Heart left ventricle (tissue), 13 donors: ENCODE results near the gene PARD3.

Experiments used
- CTCF ChIP-seq, 12 donors: fragments of 200-600 bp; sonication (generic) in 4 of 12; IDR thresholded peaks; one replicate each; pipeline versions ENCODE4 v1.5.0 to v1.8.0; 2018 to 2022; ENCODE audit warnings: antibody characterized with exemption in 12 of 12, mild to moderate bottlenecking in 5 of 12
- POLR2A ChIP-seq, 2 donors: fragments of 450-650 bp; IDR thresholded peaks; one replicate each; pipeline ENCODE4 v1.6.1; 2017; ENCODE audit warnings: antibody characterized with exemption in 2 of 2, mild to moderate bottlenecking in 2 of 2, moderate library complexity in 2 of 2
- donor health status: ischemic (EF 13 %, LVEDD 7.1; RV severe dilation, severe dysfunction).
- donor health status: DM: no; HTN: yes; CAD: no.
- donor health status: DM: no; HTN: no; CAD: no.
- donor health status: ischemic (EF 25% LVEDD 6.9; RV normal size, moderate dysfunction).
- donor health status: ischemic (EF 25% LVEDD 5.7; RV mildly dilated, moderate dysfunction).
- donor health status: ischemic (EF 35%, LVEDD 5.7; RV mildly dilated, moderate dysfunction).
- donor health status: nonischemic (EF 11% LVEDD 7.7; RV severe dilation, severe dysfunction).
- donor health status: DM: yes; HTN: yes; CAD: no.
- donor health status: PGD.
- donor health status: ischemic (EF 29% LVEDD 5.4; RV normal size, mild dysfunction).
- donor health status: nonischemic (EF 23%, LVEDD 6.1; RV moderate dilation, normal function).

- TF ChIP-seq CTCF (IDR thresholded peaks at IDR 0.05) (no peak), POLR2A (IDR thresholded peaks at IDR 0.05) (no peak)
Measured at GRCh38 chr10:34175121-34175520, 640.0 kb downstream of the PARD3 start.
